ENCODE results near the gene UBL5. TPM values are rescaled to one million over a fixed set of nuclear protein-coding genes. Genes with fewer than 3 reads are reported as not detected.

Gene UBL5
- total RNA-seq, 2 donors from 2014 or later, result 113 to 120 TPM

GRCh38 chr19:9857076-9857721 is 29.5 kb downstream of the UBL5 start:
- ATAC-seq, result no peak
- H3K36me3 ChIP-seq (replicated peaks in 1 of 2; ENCODE audit: insufficient read depth in 1 of 2, low read depth in 2 of 2), result no peaks in the 10 kb centered on the region
- no peaks in the 10 kb centered on the region for H3K4me1 ChIP-seq
- no peak overlapping the region for H3K27ac ChIP-seq
- H3K9me3 ChIP-seq, result no peaks in the 10 kb centered on the region
- TF ChIP-seq POLR2A (IDR thresholded peaks at IDR 0.05) (no peak), CTCF (IDR thresholded peaks at IDR 0.05) (no peak)
- DNase-seq, result no peak
- H3K27me3 ChIP-seq, result no peaks in the 10 kb centered on the region
- 89 to 93% methylated on average over 3 to 13 of the region's 13 CpGs for WGBS, 2 donors
- intact Hi-C loops (cut with DNase I), result no loop called here
- no peak overlapping the region for H3K4me3 ChIP-seq

- WGBS, 2 donors, result 76 to 88% methylated on average over 9 to 10 of the region's 10 CpGs
- ATAC-seq (no peak), DNase-seq (no peak)
- TF ChIP-seq POLR2A (IDR thresholded peaks at IDR 0.05) (no peak), CTCF (IDR thresholded peaks at IDR 0.05) (no peak)
- H3K4me3 ChIP-seq, result no peak overlapping the region
- no peak overlapping the region for H3K27ac ChIP-seq
- intact Hi-C loops (cut with DNase I), result no loop called here
- H3K36me3 ChIP-seq (replicated peaks in 1 of 2; ENCODE audit: insufficient read depth in 1 of 2, low read depth in 2 of 2), result no peaks in the 10 kb centered on the region
- H3K9me3 ChIP-seq, result no peaks in the 10 kb centered on the region
- no peaks in the 10 kb centered on the region for H3K4me1 ChIP-seq
- H3K27me3 ChIP-seq, result no peaks in the 10 kb centered on the region
These were observed 30.4 kb downstream of the UBL5 start for GRCh38 chr19:9857920-9858746.

- intact Hi-C loops (cut with DNase I), result no loop called here
- no peak overlapping the region for H3K4me3 ChIP-seq
- ATAC-seq, result no peak
- H3K9me3 ChIP-seq, result no peaks in the 10 kb centered on the region
- no peaks in the 10 kb centered on the region for H3K27me3 ChIP-seq
- TF ChIP-seq CTCF (IDR thresholded peaks at IDR 0.05) (no peak), POLR2A (IDR thresholded peaks at IDR 0.05) (no peak)
- H3K36me3 ChIP-seq (replicated peaks in 1 of 2; ENCODE audit: insufficient read depth in 1 of 2, low read depth in 2 of 2), result no peaks in the 10 kb centered on the region
- H3K27ac ChIP-seq, result no peak overlapping the region
- no peak for DNase-seq
- no peaks in the 10 kb centered on the region for H3K4me1 ChIP-seq
These were observed 31.0 kb downstream of the UBL5 start for GRCh38 chr19:9858766-9859165.

GRCh38 chr19:9860407-9860806 is 32.7 kb downstream of the UBL5 start:
- DNase-seq, result no peak
- ATAC-seq, result no peak
- no peaks in the 10 kb centered on the region for H3K4me1 ChIP-seq
- intact Hi-C loops (cut with DNase I), result no loop called here
- TF ChIP-seq POLR2A (IDR thresholded peaks at IDR 0.05), result no peak
- TF ChIP-seq CTCF (IDR thresholded peaks at IDR 0.05), result no peak
- H3K4me3 ChIP-seq, result no peak overlapping the region
- WGBS, 2 donors, result 84 to 89% methylated on average over 8 of the region's 8 CpGs
- H3K27ac ChIP-seq, result no peak overlapping the region
- H3K27me3 ChIP-seq, result no peaks in the 10 kb centered on the region
- no peaks in the 10 kb centered on the region for H3K9me3 ChIP-seq
- H3K36me3 ChIP-seq (replicated peaks in 1 of 2; ENCODE audit: insufficient read depth in 1 of 2, low read depth in 2 of 2), result no peaks in the 10 kb centered on the region
